Stimulated activated CD8-positive, alpha-beta memory T cell treated with anti-CD3 and anti-CD28 coated beads, Interleukin-4, amount 100 ng/mL, for 48 hours (primary cell): ENCODE measurements around the gene DLGAP1.
"Not testable (repeated sequence)": the region's sequence is repeated elsewhere in the genome, so short reads cannot be mapped to it uniquely, and the experiment has no call there.

Experiments
- DNase-seq: peaks from one replicate; pipeline ENCODE4 v3.0.0-alpha.2; 2020

Gene DLGAP1

DNA sequence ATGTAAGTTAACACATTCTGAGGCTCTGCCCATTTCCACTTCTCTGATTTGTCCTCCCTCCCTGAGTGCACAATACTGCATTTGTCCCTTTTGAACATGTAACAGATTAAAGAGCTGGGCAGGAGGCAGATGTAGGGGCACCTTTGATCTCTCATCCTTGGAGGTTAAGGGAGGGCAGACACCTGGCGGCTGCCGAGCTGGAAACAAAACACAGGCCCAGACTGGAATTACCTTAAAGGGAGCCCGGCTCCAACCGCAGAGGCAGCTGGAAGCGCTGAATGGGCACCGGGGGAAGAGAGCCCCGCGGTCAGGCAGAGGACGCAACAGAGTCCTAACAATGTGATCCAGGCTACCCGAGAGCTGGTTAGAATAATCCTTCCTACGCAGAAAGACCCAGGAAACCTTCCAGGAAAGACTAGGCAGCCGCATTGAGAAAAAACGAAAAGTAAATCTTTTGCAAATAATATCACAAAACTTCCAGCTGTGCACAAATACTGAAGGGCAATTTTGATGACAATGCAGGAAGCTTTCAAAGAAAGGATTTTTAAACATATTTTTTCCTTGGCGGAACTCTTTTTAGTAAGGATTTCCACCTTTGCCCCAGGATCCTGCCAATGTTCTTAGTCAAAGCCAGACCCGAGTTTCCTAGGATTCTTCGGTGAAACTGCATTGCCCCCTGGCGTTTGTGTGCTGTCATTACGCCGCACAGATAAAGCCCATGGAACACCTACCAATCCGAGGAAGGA is 789.2 kb downstream of the DLGAP1 start:
- DNase-seq, result peak; percentile 81

DNA sequence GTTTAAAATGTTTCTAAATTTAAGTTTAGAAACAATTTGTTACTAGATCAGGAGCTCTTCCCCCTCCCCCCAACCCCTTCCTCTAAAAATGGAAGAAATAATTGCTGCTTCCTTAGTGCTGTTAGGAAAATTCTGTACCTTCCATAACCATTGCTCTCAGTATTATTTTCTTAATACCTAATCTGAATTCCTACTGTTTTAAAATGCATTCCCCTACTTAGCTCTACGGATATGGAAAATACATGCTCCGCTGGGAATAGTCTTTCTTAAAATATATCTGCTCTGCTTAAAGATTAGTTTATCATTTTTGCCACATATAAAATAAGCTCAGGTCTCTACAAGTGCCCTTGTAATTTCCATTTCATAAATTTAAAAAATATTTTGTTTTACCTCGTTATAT is 789.9 kb downstream of the DLGAP1 start:
- no peak for DNase-seq

DNA sequence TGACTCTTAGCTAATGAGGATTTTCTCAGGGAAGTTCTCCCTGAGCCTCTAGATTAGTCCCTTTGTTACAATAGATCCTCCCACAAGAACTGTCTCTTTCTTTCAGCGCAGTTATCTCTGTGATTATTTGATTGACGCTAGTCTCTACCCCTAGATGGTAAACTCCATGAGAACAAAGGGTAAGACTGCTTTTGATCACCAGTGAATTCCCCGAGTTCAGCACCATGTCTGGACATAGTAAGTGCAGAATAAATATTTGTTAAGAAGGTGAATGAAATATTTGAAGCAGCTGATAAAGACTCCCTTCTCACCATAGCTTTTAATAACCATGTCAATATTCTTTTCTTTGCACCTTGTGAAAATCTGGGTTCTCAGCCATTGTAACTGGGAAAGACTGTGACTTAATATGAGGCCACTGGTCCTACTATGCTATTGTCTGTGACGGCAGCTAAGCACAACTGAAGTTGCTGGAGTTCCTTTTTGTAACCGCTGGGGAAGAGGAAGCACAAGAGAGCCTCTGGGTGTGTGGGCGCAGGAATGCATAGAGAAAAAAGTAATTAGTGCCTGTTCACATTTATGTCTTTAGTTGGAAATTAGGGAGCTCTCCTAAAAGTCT is 790.4 kb downstream of the DLGAP1 start:
- no peak for DNase-seq

DNA sequence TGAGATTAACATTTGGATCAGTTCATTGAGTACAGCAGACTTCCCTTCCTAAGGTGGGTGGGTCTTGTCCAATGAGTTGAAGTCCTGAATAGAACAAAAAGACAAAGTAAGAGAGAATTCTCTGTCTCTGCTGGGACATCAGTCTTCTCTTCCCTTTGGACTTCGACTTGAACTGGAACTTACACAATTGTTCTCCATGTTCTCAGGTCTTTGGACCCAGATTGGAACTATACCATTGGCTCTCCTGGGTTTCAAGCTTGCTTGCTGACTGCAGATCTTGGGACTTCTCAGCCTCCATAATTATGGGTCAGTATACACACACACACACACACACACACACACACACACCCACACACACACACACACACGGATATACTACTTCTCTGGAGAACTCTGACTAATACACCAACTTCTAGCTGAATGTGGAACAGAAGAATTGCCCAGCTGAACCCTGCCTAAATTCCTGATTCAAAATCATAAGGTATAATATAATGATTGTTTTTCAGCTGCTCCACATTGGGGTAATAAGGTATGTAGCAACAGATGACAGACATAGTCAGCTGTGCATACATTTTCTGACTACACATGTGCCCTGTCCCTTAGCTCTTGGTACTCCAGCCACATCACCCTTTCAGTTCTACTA is 791.1 kb downstream of the DLGAP1 start:
- no peak for DNase-seq

DNA sequence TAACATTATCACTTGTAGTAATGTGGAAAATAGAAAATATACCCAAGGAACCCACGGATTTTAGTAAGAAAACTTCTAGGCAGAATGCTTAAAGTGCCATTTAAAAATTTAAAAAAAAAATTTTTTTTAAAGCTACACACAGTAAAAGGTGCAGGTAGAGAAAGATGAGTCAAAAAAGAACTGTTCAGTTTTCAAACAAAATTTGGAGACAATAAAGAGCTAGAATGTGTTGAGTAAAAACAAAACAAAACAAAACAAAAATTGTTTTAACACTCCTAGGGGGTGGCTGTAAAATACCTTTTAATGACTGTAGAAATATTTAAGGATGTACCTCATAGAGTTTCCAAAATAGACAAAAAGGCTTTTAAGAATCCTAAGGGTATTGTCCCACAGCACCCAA is 793.1 kb downstream of the DLGAP1 start:
- DNase-seq, result no peak

DNA sequence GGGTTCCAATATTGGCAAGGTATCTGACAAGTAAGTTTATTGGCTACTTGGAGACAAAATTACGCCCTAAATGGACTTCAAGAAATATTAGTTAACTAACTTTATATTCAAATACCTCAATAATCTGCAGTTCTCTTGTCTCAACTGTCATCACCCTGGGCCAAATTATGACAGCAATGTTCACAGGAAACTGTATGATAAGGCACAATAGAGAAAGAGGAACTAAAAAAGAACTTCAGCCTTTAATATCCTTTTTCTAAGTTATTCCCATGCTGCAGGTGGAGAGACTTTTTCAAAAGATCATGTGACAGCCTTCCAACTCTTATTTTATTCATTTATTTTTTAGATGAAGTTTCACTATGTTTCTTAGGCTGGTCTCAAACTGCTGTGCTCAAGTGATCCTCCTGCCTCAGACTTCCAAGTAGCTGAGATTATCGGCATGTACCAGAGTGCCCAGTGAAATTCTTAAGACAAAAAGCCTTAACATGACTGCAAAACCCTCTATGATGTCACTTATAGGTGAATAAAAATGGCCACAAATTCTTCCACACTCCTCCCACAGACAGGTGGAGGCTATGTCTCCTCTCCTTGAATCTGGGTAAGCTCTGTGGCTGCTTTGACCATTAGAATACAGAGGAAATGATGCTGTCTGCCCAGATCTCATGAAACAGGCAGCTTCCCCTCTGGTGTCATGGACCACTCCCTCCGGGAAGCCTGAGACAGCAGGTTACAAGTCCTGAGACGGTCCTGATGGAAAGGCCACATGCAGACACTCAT is 794.2 kb downstream of the DLGAP1 start:
- no peak for DNase-seq

DNA sequence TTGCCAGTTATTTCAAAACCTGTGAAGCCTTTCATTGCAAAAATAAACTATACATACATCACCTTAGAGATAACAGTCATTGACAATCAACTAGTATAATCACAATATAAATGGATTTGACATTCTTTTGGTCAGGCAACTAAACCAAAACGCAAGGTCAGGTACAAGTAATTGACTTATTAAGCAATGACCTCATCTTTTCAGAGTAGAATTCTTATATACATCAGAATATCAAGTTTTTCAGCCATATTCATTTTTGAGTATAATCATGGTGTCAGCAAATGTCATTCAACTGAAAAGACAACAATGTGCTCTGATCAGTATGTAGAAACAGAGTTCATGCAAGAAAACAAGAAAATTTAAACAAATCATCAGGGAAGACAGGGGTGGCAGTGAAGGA is 796.6 kb downstream of the DLGAP1 start:
- no peak for DNase-seq

DNA sequence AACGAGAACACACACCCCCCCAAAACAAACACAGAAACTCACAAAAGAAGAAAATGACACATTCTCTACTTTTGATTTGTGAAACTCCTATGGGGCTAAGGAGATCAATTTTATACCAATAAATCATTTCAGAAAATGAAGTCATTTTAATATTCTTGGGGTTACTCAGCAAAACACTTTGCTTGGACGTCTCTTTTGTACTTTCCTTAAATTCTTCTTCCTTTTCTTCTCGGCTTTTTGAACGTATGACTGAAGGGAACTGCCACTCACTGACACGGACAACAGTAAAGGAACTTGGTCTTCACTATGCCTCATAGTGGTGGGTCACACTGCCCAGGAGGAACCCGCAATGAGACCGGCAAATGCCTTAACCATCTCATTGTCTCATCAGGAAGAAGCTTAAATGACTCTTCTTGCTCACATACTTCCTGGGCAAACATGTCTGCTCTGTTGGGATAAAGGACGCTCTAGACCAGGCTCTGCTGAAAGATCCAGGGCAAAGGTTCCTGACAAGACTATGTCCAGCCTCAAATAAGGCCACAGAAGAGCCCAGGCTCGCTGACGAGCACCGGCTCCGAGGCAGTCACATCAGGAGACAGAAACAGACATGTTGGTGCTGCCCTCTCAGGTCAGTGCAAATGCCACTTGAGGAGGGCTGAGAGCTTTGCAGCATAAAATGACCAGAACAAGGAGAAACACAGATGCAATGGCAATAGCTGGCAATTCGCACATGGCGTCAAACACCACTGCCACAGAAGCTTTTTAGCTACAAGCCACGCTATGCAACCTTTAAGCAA is 799.7 kb downstream of the DLGAP1 start:
- no peak for DNase-seq

DNA sequence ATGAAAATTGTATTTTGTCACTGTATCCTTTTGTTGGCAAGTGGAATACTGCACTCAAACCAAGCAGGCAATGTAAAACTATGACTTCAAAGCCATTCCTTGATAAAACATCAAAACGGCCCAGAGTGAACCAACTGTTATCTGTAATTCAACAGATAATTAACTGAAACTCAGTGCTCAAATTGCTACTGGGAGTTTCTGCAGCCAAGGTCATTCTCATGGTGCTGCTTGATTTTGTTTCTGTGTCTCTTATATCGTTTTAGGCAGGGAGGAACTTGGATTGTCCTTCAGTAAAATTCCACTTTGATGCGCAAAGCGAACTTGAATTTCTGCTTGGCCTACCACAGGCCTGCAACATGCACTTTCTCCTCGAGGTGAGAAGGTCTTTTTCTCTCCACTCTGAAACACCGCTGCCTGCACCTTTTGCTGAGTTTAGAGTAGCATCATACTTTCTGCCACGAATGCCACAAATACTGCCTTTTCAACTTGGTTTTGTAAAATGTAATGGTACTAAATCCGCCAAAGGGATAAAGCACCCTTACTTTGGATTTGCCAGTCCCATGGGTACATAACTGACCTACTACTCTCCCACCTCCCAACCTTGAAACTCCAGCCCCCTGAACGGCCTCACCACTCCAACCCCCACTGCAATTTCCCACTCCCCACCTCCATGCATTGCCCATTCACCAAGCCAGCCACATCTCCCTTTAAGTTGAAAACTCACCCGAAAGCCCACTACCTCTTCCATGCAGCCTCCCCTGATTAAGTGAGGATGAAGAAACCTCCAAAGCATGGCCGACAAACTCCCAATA is 800.5 kb downstream of the DLGAP1 start:
- DNase-seq, result no peak

DNA sequence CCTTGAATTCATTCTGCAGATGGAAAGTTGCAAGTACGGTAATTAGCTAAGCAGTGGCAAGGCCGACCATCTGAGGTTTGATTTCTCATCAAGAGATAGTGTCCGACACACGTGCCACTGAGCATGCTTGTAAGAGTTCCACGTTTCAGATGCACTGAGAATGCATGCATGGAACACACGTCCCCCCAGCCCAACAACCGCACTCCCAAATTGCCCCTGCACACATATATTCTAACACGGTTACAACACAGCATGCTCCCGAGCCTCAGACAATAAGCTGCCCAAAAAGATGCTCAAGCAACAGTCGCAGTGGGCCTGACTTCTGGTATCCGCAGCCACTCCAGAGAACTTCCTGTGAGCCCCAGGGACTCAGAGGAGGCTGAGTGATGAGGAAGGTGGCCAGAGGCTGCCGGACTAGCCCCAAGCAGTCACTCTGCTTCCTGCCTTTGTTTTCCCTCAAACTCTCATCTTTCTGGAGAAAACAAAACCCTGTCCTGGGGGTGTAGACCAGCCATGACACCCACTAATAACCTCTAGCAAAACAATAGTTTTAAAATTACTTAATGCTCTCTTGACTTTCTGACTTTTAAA is 801.2 kb downstream of the DLGAP1 start:
- no peak for DNase-seq

DNA sequence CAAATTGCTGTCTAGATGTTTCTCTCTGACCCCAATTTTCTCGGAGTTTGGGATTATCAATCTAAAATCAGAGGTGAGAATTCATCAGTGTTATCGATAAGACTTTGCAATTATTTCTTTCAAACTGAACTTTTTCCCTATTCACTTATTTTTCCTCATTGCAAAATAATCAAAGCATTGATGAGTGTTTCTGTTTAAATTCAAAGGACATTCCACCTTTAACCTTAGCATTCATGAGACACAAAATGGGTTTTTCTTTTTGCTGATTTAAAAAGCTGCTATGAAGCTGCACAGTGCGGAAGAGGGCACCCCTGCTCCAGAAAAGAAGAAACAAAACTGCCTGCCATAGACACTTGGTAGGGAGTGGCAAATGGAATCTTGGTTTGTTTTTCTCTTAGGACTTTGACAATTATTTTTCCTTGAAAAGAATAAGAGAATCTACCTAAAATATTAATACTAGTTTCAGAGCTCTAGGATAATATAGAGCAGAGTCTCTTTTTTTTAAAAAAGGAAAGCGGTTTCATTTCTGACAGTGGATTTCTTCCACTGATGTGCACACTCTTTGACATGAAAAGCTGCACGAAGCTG is 801.8 kb downstream of the DLGAP1 start:
- no peak for DNase-seq

DNA sequence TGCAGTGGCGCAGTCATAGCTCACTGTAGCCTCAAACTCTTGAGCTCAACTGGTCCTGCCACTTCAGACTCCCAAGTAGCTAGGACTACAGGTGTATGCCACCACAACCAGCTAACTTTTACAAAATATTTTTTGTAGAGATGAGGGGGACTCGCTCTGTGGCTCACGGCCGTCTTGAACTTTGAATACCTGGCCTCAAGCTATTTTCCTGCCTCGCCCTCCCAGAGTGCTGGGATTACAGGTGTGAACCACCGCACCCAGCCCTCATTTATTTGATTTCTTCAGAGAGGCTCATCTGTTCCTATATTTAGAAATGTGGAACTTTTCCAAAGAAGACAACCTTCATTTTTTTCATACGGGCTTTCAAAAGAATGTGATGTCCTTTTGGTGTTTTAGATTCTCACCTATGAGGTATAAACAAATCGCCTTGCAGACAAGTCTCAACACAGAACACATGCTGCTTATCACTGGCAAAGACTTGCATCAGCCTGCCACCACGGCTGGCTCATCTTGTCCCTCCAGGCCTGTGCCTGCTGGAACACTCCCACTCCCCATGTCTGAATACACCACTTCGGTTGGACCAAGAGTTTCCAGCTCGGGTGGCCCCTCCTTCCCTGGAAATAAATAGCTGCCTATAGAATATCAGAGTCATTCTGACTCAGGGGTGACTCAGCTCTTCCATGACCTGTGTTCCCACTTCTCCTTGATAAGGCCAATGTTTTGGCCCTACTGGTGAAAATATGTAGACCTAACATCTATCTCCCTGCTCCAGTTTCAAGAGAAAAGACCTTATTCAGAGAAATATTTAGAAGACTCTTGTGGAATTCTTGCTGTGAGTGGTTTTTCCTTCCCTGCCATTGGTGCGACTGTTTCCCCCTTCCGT is 802.5 kb downstream of the DLGAP1 start:
- DNase-seq, result peak; percentile 83

DNA sequence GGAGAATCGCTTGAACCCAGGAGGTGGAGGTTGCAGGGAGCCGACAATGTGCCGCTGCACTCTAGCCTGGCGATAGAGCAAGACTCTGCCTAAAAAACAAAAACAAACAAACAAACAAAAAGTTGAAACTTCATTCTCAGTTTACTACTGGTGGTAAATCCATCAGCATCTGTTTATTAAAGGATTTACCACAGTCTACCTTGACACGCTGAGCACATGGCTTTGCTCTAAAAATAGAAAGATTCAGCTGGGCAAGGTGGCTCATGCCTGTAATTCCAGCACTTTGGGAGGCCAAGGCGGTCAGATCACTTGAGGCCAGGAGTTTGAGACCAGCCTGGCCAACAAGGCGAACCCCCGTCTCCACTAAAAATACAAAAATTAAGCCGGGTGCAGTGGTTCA is 803.8 kb downstream of the DLGAP1 start:
- no peak for DNase-seq

DNA sequence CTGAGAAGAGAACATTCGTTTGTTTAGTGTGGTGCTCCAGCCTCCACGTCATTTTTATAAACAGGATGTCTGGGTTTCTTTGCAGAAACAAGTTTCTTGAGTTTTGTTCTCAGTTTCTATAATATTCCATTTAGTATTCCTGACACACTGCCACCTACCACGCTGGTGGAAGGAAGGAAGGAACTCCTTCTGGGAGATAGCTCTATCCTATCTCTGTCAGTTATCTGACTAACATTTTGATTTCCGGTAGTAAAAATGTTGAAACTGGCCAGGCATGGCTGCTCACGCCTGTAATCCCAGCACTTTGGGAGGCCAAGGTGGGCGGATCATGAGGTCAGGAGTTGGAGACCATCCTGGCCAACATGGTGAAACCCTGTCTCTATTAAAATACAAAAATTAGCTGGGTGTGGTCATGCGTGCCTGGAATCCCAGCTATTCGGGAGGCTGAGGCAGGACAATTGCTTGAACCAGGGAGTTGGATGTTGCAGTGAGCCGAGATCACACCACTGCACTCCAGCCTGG is 804.5 kb downstream of the DLGAP1 start:
- DNase-seq, result not testable (repeated sequence)

DNA sequence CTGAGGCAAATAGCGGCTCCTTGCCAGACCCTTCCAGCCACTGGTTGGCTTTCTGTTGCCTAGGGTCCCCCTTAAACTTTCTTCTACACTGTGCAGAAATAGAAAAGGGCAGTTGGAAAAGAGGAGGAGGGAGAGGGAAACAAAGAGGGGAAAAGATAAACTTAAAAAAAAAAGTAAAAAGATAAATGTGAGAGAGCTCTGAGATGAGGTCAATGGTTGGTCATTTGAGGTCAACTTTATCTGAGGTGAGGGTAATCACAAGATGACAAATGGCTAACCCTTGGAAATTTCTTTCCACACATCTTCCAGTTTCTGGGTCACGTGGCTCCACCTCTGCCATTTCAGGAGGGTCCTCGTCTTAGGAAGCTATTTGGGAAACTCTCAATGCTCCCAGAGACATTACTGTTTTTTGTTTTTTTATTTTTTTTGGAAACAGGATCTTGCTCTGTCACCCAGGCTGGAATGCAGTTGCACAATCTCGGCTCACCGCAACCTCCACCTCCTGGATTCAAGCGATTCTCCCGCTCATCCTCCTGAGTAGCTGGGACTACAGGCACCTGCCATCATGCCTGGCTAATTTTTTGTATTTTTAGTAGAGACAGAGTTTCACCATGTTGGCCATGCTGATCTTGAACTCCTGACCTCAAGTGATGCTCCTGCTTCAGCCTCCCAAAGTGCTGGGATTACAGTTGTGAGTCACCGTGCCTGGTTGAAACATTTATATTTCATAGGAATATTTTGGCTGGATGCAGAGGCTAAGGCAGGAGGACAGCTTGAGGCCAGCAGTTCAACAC is 805.3 kb downstream of the DLGAP1 start:
- DNase-seq, result no peak

DNA sequence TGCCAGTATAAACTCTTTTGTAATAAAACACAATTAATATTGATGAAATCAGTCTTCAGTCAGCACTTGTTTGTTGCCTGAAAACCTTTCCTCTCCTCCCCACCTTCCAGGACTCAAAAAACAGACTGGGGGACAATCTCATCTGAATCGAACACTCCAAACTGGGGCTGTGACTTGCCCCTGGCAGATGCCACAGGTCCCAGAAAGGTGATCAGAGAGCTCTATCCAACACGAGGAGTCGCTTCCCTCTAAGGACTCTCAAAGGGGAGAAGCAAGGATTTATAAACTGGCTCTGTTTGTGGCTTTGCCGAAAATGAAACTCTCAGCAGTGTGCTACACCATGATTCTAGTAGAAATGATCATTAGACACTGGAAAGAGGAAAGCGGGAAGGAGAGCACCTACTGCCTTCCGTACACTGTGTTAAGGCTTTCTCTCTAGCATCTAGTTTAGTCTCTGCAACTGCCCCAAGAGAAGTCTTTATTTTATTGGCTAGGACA is 805.9 kb downstream of the DLGAP1 start:
- DNase-seq, result no peak

DNA sequence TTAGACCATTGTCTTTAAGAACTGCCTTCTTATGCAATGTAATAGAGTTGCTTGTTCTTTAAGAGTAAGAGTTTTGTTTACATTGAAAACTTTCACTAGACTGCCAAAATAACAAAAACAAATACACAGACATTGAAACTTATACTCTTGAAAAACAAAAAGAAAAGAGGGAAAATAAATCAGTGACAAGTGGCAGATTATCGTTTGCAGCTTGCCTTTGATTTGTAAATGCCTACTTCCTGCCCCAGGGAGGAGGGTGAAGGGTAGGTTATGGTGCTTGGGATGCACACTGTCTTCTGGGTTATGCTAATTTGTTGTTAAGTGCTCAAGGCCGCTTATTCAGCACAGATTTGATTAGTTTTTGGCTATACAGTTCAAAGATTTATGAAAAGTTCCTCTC is 806.5 kb downstream of the DLGAP1 start:
- DNase-seq, result no peak

DNA sequence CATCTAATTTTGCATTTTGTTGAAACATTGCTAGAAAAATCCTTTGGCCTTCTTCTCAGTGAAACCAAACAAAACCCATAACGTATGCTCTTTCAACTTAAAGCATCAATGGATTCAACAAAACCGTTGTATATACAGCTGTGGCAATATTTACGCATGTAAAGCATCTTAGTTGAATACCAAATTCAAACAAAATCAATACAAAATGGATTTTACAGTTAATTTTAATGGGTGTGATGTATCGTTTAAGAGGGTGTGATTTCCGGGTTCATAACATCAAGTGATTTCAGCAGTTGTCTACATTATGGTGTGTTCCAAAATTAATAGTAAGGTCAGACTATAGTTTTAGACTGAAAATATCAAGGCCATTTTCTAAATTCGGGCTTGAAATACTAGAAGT is 806.9 kb downstream of the DLGAP1 start:
- DNase-seq, result no peak

DNA sequence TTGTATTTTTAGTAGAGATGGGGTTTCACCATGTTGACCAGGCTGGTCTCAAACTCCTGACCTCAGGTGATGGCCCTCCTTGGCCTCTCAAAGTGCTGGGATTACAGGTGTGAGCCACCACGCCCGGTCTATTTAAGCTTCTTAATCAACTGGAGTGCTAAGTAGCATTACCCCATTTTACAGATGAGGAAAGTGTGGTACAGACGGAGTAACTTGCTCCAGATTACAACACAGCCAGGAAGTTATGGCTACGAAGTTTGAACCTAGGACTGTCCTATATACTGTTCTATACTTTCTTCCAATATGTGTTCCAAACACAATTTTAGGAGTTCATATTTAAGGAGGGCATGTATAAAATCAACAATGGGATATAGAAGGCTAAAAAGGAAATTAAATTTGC is 807.5 kb downstream of the DLGAP1 start:
- DNase-seq, result no peak
